GM21825 (cell line): ENCODE data around the gene CDC42EP3.

Experiments used
- ATAC-seq: cut with Tn5 transposase; IDR thresholded peaks from one replicate; pipeline ENCODE4 v1.9.1; 2021; ENCODE audit warnings: mild to moderate bottlenecking, moderate library complexity; ENCODE audit not compliant: unreplicated experiment

The CDC42EP3 gene

GRCh38 chr2:37683921-37684780 lies 12.7 kb upstream of the CDC42EP3 start:
- no peak for ATAC-seq

DNA sequence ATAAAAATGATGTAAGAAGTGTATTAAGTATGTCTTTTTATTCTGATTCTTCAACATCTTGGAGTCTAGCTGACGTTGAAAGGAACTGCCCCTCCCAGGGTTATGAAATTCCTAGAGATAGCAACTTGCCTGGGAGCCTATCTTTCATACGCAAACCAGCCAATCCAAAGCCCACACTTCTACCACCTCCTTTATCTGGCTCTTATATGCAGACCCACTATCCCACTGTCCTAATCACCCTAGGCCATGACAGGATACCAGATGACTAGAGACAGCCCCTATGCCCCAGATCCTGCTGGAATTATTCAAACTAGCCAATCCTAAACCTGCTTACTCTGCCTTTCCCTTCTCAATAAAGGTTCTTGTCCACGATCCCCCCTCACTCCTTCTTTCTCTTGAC lies 11.8 kb upstream of the CDC42EP3 start:
- no peak for ATAC-seq

- no peak for ATAC-seq
Measured at GRCh38 chr2:37682473-37682872, 11.0 kb upstream of the CDC42EP3 start.

DNA sequence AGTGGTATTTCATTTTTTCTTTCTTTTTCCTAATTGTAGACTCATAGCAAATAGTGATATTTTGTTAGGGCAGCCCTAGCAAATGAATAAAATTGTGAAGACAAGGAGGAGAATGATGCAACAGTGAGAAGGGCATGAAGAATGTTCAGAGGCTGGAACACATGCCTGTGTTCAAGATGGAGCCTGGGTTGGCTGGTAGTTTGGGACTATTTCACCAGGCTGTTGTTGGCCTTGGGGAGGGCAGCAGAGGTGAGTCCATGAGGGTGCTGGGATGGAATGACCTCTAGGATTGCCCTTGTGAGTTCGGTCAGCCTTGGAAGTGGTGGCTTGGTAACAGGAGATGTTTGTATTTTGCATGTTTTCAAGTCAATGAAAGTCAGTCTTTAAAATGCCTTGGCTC lies 10.1 kb upstream of the CDC42EP3 start:
- no peak for ATAC-seq

GRCh38 chr2:37679072-37679695 lies 7.7 kb upstream of the CDC42EP3 start:
- ATAC-seq = no peak

GRCh38 chr2:37676274-37676673 lies 4.8 kb upstream of the CDC42EP3 start:
- ATAC-seq = no peak

- no peak for ATAC-seq
Measured at GRCh38 chr2:37674946-37675345, 3.5 kb upstream of the CDC42EP3 start.

DNA sequence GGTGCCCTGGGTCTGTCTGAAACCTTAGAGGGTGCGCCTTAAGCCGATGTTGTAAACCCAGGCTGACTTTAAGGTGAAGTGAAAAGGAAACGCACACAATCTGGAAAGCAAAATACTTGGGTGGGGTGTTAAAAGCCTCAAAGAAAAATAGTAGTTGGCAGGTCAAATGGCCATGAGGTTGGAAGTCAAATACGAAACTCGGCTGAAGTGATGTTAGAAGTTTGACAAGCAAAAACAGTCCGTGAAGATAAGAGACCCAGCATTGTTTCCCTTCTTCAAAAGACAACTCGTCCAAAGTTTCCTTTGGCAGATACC lies 1.4 kb upstream of the CDC42EP3 start:
- no peak for ATAC-seq

DNA sequence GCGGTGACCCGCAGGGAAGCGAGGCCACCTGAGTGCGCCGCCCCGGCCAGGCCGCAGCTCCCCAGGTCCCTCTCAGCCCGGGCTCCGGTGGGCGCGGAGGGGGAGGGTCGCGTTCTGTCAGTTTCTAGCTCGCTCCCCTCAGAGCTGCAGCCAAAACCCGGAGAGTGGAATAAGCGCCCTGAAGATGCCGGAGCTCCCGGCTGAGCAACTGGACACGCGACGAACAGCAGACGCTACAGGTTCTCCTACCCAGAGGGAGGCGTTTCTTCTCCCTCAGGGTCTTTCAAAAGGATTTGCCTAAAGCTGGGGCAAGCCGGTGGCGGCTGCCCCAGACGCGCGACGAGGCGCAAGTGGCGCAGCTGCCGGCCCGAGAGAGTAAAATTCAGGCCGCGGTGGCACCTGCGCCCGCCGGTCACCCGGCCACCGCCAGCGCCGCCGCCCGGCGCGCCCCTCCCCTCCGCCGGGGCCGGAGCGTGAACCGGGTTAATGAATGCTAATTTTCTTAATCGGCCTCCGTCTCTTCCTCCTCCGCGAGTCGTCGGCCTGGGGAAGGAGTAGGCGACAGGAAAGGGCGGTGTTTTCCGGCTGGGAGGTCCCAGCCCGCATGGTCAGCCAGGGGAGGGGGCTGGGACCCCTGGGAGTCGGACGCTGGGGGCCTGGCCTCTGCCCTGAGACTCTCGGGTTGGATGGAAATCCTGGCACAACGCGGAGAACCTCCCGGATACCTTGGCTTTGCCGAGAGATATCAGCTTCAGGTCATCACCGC lies 845 bp upstream of the CDC42EP3 start:
- peak; percentile 43 for ATAC-seq

DNA sequence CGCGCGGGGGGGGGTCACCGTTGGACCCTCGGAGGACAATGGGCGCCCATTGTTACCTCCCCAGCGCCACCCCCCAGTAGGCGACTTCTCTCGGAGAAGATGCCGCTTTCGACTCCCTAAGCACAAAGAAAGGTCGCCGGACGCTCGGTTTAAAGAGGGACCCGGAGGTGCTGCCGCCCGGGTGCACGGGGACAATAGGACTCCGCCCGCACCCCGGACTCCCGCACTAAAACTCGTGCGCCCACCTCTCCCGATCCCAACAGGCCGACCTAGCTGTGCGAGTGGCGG lies 318 bp upstream of the CDC42EP3 start:
- no peak for ATAC-seq

GRCh38 chr2:37670378-37671008 lies 949 bp downstream of the CDC42EP3 start:
- ATAC-seq = no peak

- no peak for ATAC-seq
Measured at GRCh38 chr2:37669446-37669845, 2.0 kb downstream of the CDC42EP3 start.

DNA sequence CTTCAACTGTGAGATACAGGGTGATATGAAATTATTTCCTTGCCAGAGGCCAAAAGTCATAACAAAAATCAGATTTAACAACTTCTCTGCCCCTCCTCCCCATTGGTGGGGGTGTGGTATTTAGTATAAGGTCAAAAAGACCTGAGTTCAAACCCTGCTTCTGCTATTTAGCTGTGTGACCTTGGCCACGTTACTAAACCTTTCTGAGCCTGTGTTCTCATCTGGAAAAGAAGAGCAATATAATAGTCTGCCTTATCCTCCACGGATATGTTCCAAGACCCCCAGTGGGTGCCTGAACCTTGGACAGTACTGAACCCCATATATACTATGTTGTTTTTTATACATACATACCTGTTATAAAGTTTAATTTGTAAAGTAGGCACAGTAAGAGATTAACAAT lies 3.7 kb downstream of the CDC42EP3 start:
- ATAC-seq = no peak

DNA sequence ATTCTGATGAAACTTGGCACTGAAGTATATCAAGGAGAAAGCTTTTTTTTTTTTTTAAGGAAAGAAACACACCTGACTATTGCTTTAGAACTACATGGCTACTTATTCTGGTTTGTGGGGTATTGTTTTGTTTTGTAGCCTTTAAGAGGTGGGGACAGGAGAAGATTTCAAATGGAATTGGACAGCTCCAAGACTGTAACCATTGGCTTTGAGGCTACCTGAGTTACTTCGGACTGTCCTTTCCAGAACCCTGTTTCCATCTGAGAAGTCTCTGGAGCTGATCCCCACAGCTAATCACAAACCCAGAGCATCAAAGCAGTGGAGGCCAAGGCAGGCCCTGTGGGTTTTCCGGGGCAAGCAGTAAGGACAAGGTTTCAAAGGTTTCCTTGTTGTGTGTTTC lies 4.7 kb downstream of the CDC42EP3 start:
- ATAC-seq = no peak

DNA sequence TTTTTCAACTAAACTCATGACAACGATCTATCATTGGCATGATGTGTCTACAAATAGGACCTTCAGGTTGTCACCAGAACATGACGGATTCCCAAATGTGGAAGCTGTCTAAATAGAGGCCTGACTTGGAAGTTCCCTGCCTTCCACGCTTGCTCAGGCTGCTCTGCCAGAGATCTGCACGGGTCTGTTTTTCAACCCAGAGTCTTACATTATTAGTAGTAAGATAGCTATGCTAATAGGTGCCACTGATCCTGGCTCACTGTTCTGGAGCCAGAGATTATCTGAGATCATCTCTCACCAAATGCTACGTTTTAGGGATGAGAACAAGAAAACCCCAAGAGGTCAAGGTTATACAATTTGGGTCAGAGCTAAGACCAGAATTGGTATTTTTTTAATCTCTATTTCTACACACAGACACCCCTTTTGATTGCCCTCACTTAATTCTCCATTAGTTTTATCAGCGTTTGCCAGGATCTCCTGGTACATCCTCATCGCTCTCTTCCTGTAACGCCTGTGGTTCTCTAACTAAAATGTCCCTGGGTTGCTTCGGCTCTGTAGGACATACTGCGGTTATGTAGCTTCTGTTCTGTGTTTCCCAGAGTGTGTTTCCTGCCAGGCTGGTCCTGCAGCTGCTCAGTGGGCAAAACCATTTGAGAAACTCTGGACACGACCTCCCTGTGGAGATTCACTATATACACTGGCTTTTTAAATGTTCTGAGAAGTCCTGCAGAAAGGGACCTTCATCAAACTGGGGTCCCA lies 5.7 kb downstream of the CDC42EP3 start:
- ATAC-seq = no peak

- ATAC-seq = no peak
Measured at GRCh38 chr2:37665043-37665442, 6.4 kb downstream of the CDC42EP3 start.

GRCh38 chr2:37664231-37664643 lies 7.2 kb downstream of the CDC42EP3 start:
- ATAC-seq = no peak

DNA sequence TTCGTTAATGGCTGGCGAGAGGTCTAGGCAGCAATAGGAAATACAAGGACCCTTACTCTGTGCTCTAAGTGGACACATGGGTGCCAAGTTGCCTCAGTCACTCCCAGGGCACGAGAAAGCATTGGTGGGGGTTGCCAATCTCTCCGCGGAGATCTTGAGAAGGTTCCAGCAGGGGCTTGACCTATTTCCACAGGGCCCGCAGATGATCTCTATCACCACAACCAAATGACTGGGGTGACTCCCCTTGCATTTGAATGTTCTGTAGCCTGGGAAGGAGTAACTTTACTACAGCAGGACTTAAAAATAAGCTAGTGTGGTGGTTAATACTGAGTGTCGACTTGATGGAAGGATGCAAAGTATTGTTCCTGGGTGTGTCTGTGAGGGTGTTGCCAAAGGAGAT lies 8.1 kb downstream of the CDC42EP3 start:
- no peak for ATAC-seq

DNA sequence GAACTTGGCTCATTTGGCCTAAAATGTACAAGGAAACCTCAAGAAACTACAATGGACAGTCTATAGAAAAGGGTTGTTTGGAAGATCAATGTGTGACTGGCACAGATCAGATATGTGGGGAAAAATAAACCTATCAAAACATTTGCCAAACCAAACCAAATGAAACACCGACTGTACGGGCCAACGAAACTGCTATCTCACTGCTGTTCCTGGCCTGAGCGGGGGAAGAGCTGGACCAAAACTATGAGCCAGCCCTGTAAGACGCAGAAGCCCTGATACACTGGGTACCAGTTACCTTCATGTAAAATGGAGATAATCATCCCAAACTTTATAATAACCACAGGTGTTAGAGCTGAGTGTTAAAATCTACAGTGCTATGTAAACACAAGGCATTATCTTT lies 11.7 kb downstream of the CDC42EP3 start:
- no peak for ATAC-seq

GRCh38 chr2:37658682-37659081 lies 12.8 kb downstream of the CDC42EP3 start:
- ATAC-seq = no peak

- ATAC-seq = no peak
Measured at GRCh38 chr2:37657471-37657870, 14.0 kb downstream of the CDC42EP3 start.
